ENCODE results near the gene TCF19. TPM values are rescaled to one million over a fixed set of nuclear protein-coding genes. Genes with fewer than 3 reads are reported as not detected.

Gene TCF19
- total RNA-seq, 6 donors from 2014 or later: 4.2 to 10.0 (median 5.3) TPM

GRCh38 chr6:31208506-31208905 is 50.1 kb downstream of the TCF19 start:
- TF ChIP-seq, protein P1, sequence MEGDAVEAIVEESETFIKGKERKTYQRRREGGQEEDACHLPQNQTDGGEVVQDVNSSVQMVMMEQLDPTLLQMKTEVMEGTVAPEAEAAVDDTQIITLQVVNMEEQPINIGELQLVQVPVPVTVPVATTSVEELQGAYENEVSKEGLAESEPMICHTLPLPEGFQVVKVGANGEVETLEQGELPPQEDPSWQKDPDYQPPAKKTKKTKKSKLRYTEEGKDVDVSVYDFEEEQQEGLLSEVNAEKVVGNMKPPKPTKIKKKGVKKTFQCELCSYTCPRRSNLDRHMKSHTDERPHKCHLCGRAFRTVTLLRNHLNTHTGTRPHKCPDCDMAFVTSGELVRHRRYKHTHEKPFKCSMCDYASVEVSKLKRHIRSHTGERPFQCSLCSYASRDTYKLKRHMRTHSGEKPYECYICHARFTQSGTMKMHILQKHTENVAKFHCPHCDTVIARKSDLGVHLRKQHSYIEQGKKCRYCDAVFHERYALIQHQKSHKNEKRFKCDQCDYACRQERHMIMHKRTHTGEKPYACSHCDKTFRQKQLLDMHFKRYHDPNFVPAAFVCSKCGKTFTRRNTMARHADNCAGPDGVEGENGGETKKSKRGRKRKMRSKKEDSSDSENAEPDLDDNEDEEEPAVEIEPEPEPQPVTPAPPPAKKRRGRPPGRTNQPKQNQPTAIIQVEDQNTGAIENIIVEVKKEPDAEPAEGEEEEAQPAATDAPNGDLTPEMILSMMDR (IDR thresholded peaks at IDR 0.05): no peak
- no peak for TF ChIP-seq POLR2AphosphoS5 (IDR thresholded peaks at IDR 0.05)
- no peak for TF ChIP-seq EP300 (IDR thresholded peaks at IDR 0.05)
- no peak for TF ChIP-seq POLR2A (IDR thresholded peaks at IDR 0.05)
- no peak overlapping the region for H3K27ac ChIP-seq

DNA sequence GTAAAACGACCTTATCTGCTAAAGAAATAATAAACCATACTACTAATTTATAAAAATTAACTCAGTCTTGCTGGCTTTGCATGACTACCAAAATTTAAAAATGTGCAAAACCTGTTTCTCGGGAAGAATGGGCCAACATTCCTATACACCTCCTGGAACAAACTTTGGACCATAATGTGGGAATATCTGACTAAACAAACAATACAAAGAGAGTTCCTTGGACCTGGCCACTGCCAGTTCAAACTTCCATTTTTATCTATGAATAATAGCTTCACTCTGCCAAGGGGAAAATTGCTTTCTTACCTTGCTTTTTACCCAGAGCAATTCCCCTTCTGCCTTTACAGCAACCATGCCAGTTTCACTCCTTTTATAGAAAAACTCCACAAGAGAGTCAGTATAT is 50.7 kb downstream of the TCF19 start:
- H3K27me3 ChIP-seq: no peaks in the 10 kb centered on the region
- WGBS, 2 donors: 43 to 51% methylated on average over 2 of the region's 2 CpGs
- TF ChIP-seq POLR2AphosphoS5 (IDR thresholded peaks at IDR 0.05): no peak
- TF ChIP-seq, protein P1 (IDR thresholded peaks at IDR 0.05): no peak
- no peak for TF ChIP-seq EP300 (IDR thresholded peaks at IDR 0.05)
- no peak for TF ChIP-seq POLR2A (IDR thresholded peaks at IDR 0.05)
- no peaks in the 10 kb centered on the region for H3K36me3 ChIP-seq
- no peak overlapping the region for H3K4me3 ChIP-seq
- ATAC-seq (ENCODE audit: low FRiP score in 2 of 2) (no peak), DNase-seq (no peak)
- no peak overlapping the region for H3K27ac ChIP-seq
- H3K4me1 ChIP-seq: peaks cover 6 to 12% (median 9%) of the 10 kb centered on the region in 4 donors
- H3K9me3 ChIP-seq: no peaks in the 10 kb centered on the region

More at GRCh38 chr6:31208506-31208905, 50.1 kb downstream of the TCF19 start:
- Histone ChIP-seq H3K9me3 (no peaks in the 10 kb centered on the region), H3K27me3 (no peaks in the 10 kb centered on the region), H3K4me3 (no peak overlapping the region), H3K4me1 (peaks cover 8 to 15% (median 12%) of the 10 kb centered on the region in 4 donors), H3K36me3 (no peaks in the 10 kb centered on the region)
- DNase-seq (no peak), ATAC-seq (ENCODE audit: low FRiP score in 2 of 2) (no peak)
- WGBS, 2 donors: 50 to 52% methylated on average over 2 of the region's 2 CpGs

DNA sequence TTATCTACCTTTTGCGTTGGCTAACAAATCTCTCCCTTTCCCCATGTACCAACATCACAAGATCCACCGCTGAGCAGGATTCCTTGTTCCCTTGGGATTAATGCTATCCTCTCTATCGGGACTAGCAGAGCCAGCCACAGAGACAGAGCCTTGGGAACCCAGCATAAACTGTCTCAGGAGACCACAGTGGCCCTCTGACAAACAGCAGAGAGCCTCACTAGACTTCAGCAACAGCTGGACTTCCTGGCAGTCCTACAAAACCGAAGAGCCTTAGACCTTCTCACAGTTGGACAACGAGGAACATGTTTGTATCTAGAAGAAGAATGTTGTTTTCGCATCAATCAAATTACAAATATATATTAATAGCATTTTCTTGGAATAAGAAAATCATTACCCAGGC is 51.7 kb downstream of the TCF19 start:
- DNase-seq (no peak), ATAC-seq (ENCODE audit: low FRiP score in 2 of 2) (no peak)
- Histone ChIP-seq H3K4me3 (no peak overlapping the region), H3K27me3 (no peaks in the 10 kb centered on the region), H3K9me3 (no peaks in the 10 kb centered on the region), H3K36me3 (no peaks in the 10 kb centered on the region), H3K4me1 (peaks cover 0 to 7% (median 2%) of the 10 kb centered on the region in 4 donors), H3K27ac (peak overlapping the region in 1 of 4 donors; percentile 7)
- TF ChIP-seq EP300 (IDR thresholded peaks at IDR 0.05) (no peak), POLR2A (IDR thresholded peaks at IDR 0.05) (no peak), POLR2AphosphoS5 (IDR thresholded peaks at IDR 0.05) (no peak)
- TF ChIP-seq, protein P1 (IDR thresholded peaks at IDR 0.05): no peak
- WGBS, 2 donors: 28 to 46% methylated on average over 6 of the region's 6 CpGs

DNA sequence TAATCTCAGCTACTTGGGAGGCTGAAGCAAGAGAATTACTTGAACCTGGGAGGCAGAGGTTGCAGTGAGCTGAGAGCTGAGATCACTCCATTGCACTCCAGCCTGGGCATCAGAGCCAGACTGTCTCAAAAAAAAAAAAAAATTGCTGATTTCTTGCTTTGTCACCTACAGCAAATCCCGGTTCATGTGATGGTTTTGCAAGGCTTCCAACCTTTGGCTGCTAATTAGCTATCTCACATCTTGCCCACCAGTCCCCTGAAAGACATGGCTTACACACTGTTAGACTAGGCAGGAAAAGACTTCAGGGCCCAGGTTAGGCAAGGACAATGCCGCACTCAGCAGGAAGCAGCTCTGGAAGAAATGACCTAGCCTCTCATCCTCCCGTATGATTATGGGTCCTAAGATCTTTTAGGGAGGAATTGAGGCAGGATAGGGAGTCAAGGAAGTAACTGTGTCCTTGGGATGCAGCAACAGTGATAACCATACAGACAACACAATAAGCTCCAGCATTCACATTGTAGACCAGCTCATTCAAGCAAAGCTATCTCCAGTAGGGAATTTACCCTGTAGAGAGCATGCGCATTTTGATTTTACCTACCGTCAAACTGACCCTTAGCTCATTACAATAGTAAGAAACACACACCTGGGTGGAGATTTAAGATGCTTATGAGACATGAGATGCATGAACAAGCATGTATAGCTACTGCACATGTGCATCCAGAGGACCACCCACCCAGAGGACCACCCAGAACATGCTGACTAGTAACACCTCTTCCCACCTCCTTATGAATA is 52.5 kb downstream of the TCF19 start:
- Histone ChIP-seq H3K36me3 (no peaks in the 10 kb centered on the region), H3K27ac (no peak overlapping the region), H3K27me3 (no peaks in the 10 kb centered on the region)

More for the DNA sequence above, 52.5 kb downstream of the TCF19 start:
- WGBS, 2 donors: 66 to 74% methylated on average over 5 of the region's 5 CpGs
- DNase-seq: no peak
- TF ChIP-seq EP300 (IDR thresholded peaks at IDR 0.05) (no peak), POLR2AphosphoS5 (IDR thresholded peaks at IDR 0.05) (no peak), POLR2A (IDR thresholded peaks at IDR 0.05) (no peak)
- TF ChIP-seq, protein P1 (IDR thresholded peaks at IDR 0.05): no peak
- Histone ChIP-seq H3K9me3 (no peaks in the 10 kb centered on the region), H3K4me1 (peaks cover 0 to 7% (median 2%) of the 10 kb centered on the region in 4 donors), H3K4me3 (no peak overlapping the region)
- ATAC-seq (ENCODE audit: low FRiP score in 2 of 2): no peak

Small RNA genes lying within 50 kb of the gene (small RNA-seq; reads per million reads assigned to genes)
- 0 reads per million in 4 donors for gene POLR2LP1

Other genes with a start within 250 kb of the TCF19 start
- 10 to 100 TPM; 23.0 to 56.6 (median 29.5) TPM for gene VARS2, start 244.4 kb upstream of the TCF19 start, total RNA-seq
- 100 to 1,000 TPM in 5 of 6 donors, 10 to 100 TPM in 1; 80.7 to 511 (median 229) TPM for gene SFTA2, start 226.4 kb upstream of the TCF19 start, total RNA-seq
- 10 to 100 TPM in 2 of 6 donors, 1 to 10 TPM in 4; 1.8 to 38.8 (median 5.0) TPM for gene MUCL3, start 217.6 kb upstream of the TCF19 start, total RNA-seq
- 1 to 10 TPM; 2.1 to 5.2 (median 3.6) TPM for gene MUC21, start 174.9 kb upstream of the TCF19 start, total RNA-seq
- gene MUC22, start 148.1 kb upstream of the TCF19 start, total RNA-seq: under 1 TPM in 3 of 6 donors, not detected in 3; 0.06 to 0.15 (median 0.07) TPM
- not detected for gene C6orf15, start 46.0 kb upstream of the TCF19 start, total RNA-seq
- gene PSORS1C1, start 43.8 kb upstream of the TCF19 start, total RNA-seq: 1 to 10 TPM; 3.2 to 9.4 (median 4.4) TPM
- gene CDSN, start 38.1 kb upstream of the TCF19 start, total RNA-seq: not detected
- gene PSORS1C2, start 19.5 kb upstream of the TCF19 start, total RNA-seq: not detected
- gene CCHCR1, start 787 bp upstream of the TCF19 start, total RNA-seq: 10 to 100 TPM in 5 of 6 donors, 1 to 10 TPM in 1; 5.5 to 83.8 (median 19.5) TPM
- gene POU5F1, start 12.1 kb downstream of the TCF19 start, total RNA-seq: 10 to 100 TPM in 2 of 6 donors, 1 to 10 TPM in 4; 4.1 to 13.6 (median 5.7) TPM
- gene HLA-C, start 113.5 kb downstream of the TCF19 start, total RNA-seq: 1,000 to 10,000 TPM in 3 of 6 donors, 100 to 1,000 TPM in 3; 752 to 1,434 (median 1,132) TPM
- gene HLA-B, start 198.6 kb downstream of the TCF19 start, total RNA-seq: 1,000 to 10,000 TPM; 1,716 to 2,968 (median 2,484) TPM
- 10 to 100 TPM; 21.6 to 81.7 (median 31.4) TPM for gene MICA, start 245.0 kb downstream of the TCF19 start, total RNA-seq

All from upper lobe of left lung (tissue), 6 donors.